Mucosa of rectum (tissue), 2 donors: ENCODE results near the gene AGO4.
"Not testable (repeated sequence)": the region's sequence is repeated elsewhere in the genome, so short reads cannot be mapped to it uniquely, and the experiment has no call there.

Source experiments
- H3K27ac ChIP-seq, 2 donors: one replicate each; pipeline ENCODE4 v1.7.0; 2013; ENCODE audit warnings: inconsistent platforms in 2 of 2, low read depth in 2 of 2, low read length in 2 of 2
- H3K27me3 ChIP-seq, 2 donors: one replicate each; pipeline ENCODE4 v1.7.0; 2013; ENCODE audit warnings: low read length in 2 of 2; ENCODE audit not compliant: control insufficient read depth in 2 of 2, insufficient read depth in 2 of 2
- H3K36me3 ChIP-seq, 2 donors: one replicate each; pipeline ENCODE4 v1.7.0; 2013; ENCODE audit warnings: low read length in 2 of 2; ENCODE audit not compliant: control insufficient read depth in 2 of 2, insufficient read depth in 2 of 2
- H3K4me1 ChIP-seq, 2 donors: one replicate each; pipeline ENCODE4 v1.7.0; 2013; ENCODE audit warnings: low read length in 2 of 2, mild to moderate bottlenecking in 1 of 2; ENCODE audit not compliant: control insufficient read depth in 2 of 2, insufficient read depth in 2 of 2
- H3K4me3 ChIP-seq, 2 donors: one replicate each; pipeline ENCODE4 v1.7.0; 2013; ENCODE audit warnings: low read length in 2 of 2
- H3K9ac ChIP-seq, 2 donors: one replicate each; pipeline ENCODE4 v1.7.0; 2013; ENCODE audit warnings: low read length in 2 of 2, low read depth in 1 of 2, mild to moderate bottlenecking in 1 of 2
- H3K9me3 ChIP-seq, 2 donors: one replicate each; pipeline ENCODE4 v1.7.0; 2013; ENCODE audit warnings: low read length in 2 of 2; ENCODE audit not compliant: control insufficient read depth in 2 of 2
- donor health status: healthy.
- donor health status: Normal muscosa, but diverticular disease.

Gene AGO4

GRCh38 chr1:35807614-35808449 lies at the start of gene AGO4:
AGO4 (plus strand) TSS chr1:35808016; CDS start chr1:35808417, 401 bp downstream.
- H3K36me3 ChIP-seq = no peaks in the 10 kb centered on the region
- peak within 1 kb of the TSS; percentile 77 to 85 for H3K4me3 ChIP-seq
- H3K4me1 ChIP-seq = peaks cover 9 to 11% of the 10 kb centered on the region in 2 donors
- no peaks in the 10 kb centered on the region for H3K9me3 ChIP-seq
- H3K9ac ChIP-seq = peak within 1 kb of the TSS; percentile 75 to 84
- H3K27ac ChIP-seq = peak within 1 kb of the TSS; percentile 61 to 77
- H3K27me3 ChIP-seq = no peaks in the 10 kb centered on the region

- H3K36me3 ChIP-seq = no peaks in the 10 kb centered on the region
- H3K9ac ChIP-seq = no peak overlapping the region
- H3K4me1 ChIP-seq = no peaks in the 10 kb centered on the region
Measured at GRCh38 chr1:35762141-35762540, 45.7 kb upstream of the AGO4 start.

GRCh38 chr1:35763201-35763600 lies 44.6 kb upstream of the AGO4 start:
- H3K27ac ChIP-seq = no peak overlapping the region
- H3K9ac ChIP-seq = peak overlapping the region in 1 of 2 donors; percentile 17
- H3K4me3 ChIP-seq = no peak overlapping the region
- no peaks in the 10 kb centered on the region for H3K36me3 ChIP-seq
- H3K4me1 ChIP-seq = no peaks in the 10 kb centered on the region
- no peaks in the 10 kb centered on the region for H3K27me3 ChIP-seq
- no peaks in the 10 kb centered on the region for H3K9me3 ChIP-seq

More at GRCh38 chr1:35762141-35762540, 45.7 kb upstream of the AGO4 start:
- no peaks in the 10 kb centered on the region for H3K27me3 ChIP-seq
- H3K4me3 ChIP-seq = no peak overlapping the region
- H3K9me3 ChIP-seq = no peaks in the 10 kb centered on the region
- H3K27ac ChIP-seq = no peak overlapping the region

- Histone ChIP-seq H3K9ac (no peak overlapping the region), H3K27ac (no peak overlapping the region), H3K27me3 (no peaks in the 10 kb centered on the region), H3K4me3 (no peak overlapping the region), H3K9me3 (no peaks in the 10 kb centered on the region), H3K36me3 (no peaks in the 10 kb centered on the region), H3K4me1 (peaks cover 0 to 7% of the 10 kb centered on the region in 2 donors)
Measured at GRCh38 chr1:35764283-35764682, 43.5 kb upstream of the AGO4 start.

- Histone ChIP-seq H3K4me3 (peak overlapping the region; percentile 77 to 85), H3K27ac (peak overlapping the region; percentile 76 to 89), H3K9ac (peak overlapping the region; percentile 86 to 89), H3K9me3 (no peaks in the 10 kb centered on the region), H3K4me1 (peaks cover 0 to 7% of the 10 kb centered on the region in 2 donors), H3K27me3 (no peaks in the 10 kb centered on the region), H3K36me3 (no peaks in the 10 kb centered on the region)
Measured at GRCh38 chr1:35768350-35769187, 39.2 kb upstream of the AGO4 start.

GRCh38 chr1:35769188-35769758 lies 38.5 kb upstream of the AGO4 start:
- Histone ChIP-seq H3K9me3 (no peaks in the 10 kb centered on the region), H3K9ac (peak overlapping the region; percentile 86 to 89), H3K4me1 (peaks cover 0 to 7% of the 10 kb centered on the region in 2 donors), H3K4me3 (peak overlapping the region; percentile 77 to 85), H3K36me3 (no peaks in the 10 kb centered on the region), H3K27me3 (no peaks in the 10 kb centered on the region), H3K27ac (peak overlapping the region; percentile 76 to 89)

GRCh38 chr1:35773711-35774110 lies 34.1 kb upstream of the AGO4 start:
- no peak overlapping the region for H3K9ac ChIP-seq
- no peaks in the 10 kb centered on the region for H3K27me3 ChIP-seq
- no peak overlapping the region for H3K27ac ChIP-seq
- H3K4me3 ChIP-seq = no peak overlapping the region
- no peaks in the 10 kb centered on the region for H3K36me3 ChIP-seq
- no peaks in the 10 kb centered on the region for H3K9me3 ChIP-seq
- peaks cover 0 to 7% of the 10 kb centered on the region in 2 donors for H3K4me1 ChIP-seq

- H3K27me3 ChIP-seq, H3K27ac ChIP-seq, H3K4me3 ChIP-seq, H3K36me3 ChIP-seq, H3K9me3 ChIP-seq, H3K4me1 ChIP-seq, H3K9ac ChIP-seq: not testable (repeated sequence)
Measured at GRCh38 chr1:35776172-35776571, 31.6 kb upstream of the AGO4 start.

GRCh38 chr1:35777109-35777508 lies 30.7 kb upstream of the AGO4 start:
- Histone ChIP-seq H3K36me3 (no peaks in the 10 kb centered on the region), H3K27ac (no peak overlapping the region), H3K9ac (no peak overlapping the region), H3K9me3 (no peaks in the 10 kb centered on the region), H3K27me3 (no peaks in the 10 kb centered on the region), H3K4me1 (peaks cover 0 to 2% of the 10 kb centered on the region in 2 donors), H3K4me3 (no peak overlapping the region)
